Caco-2 (cell line): Measurements from ENCODE around the gene BPGM. TPM values are rescaled to one million over a fixed set of nuclear protein-coding genes. Genes with fewer than 3 reads are reported as not detected.

ENCODE experiments used
- Bru-seq: library from RNA; stranded (reverse); fragments of 400-500 nt; gene quantifications from one replicate; lab custom pipeline; 2021; lab: Mats Ljungman, UMichigan
- BruChase-seq, 2 experiments: library from RNA; stranded (reverse); fragments of 400-500 nt; gene quantifications; one replicate each; lab custom pipeline; 2021; lab: Mats Ljungman, UMichigan
- BruUV-seq: library from RNA; stranded (reverse); fragments of 400-500 nt; replicated peaks from 2 replicates; lab custom pipeline; 2021; lab: Mats Ljungman, UMichigan
- CTCF ChIA-PET: fragments of 300-600 bp; sonication (Branson Sonifier 250); formaldehyde crosslinking; loops from one replicate; lab custom pipeline; 2022; ENCODE audit warnings: antibody characterized with exemption; lab: Charles Lee
- POLR2A ChIA-PET: fragments of 300-600 bp; sonication (Branson Sonifier 250); formaldehyde crosslinking; loops from one replicate; lab custom pipeline; 2022; ENCODE audit warnings: antibody characterized with exemption; lab: Charles Lee
- DNase-seq, 2 experiments: peaks; one replicate each; pipeline versions ENCODE4 v3.0.0 to v3.0.0-alpha.2; 2020 to 2022
- H3K27me3 ChIP-seq: replicated peaks from 2 replicates; pipeline ENCODE4 v1.6.0; 2011; ENCODE audit warnings: low read length; ENCODE audit not compliant: control insufficient read depth, insufficient read depth
- H3K36me3 ChIP-seq: 2 replicates; pipeline ENCODE4 v1.5.1; 2011; ENCODE audit warnings: low read length; ENCODE audit not compliant: control insufficient read depth, insufficient read depth
- H3K4me1 ChIP-seq: fragments of 250-450 bp; sonication (Bioruptor Pico); 2 replicates; pipeline ENCODE4 v1.5.1; 2020; ENCODE audit warnings: mild to moderate bottlenecking
- H3K4me3 ChIP-seq: 2 replicates; pipeline ENCODE4 v1.5.1; 2011; ENCODE audit warnings: low read depth, mild to moderate bottlenecking, control low read depth, low read length
- H3K9me3 ChIP-seq: fragments of 250-450 bp; sonication (Bioruptor Pico); 2 replicates; pipeline ENCODE4 v1.5.1; 2020; ENCODE audit warnings: mild to moderate bottlenecking, moderate library complexity
- H3K27ac Mint-ChIP-seq: one replicate; pipeline ENCODE4 v1.8.0; 2022; ENCODE audit warnings: mixed read lengths; ENCODE audit not compliant: unreplicated experiment
- H3K27me3 Mint-ChIP-seq: one replicate; pipeline ENCODE4 v1.8.0; 2022; ENCODE audit warnings: mixed read lengths; ENCODE audit not compliant: insufficient read depth, unreplicated experiment
- H3K36me3 Mint-ChIP-seq: one replicate; pipeline ENCODE4 v1.8.0; 2022; ENCODE audit warnings: mild to moderate bottlenecking, mixed read lengths; ENCODE audit not compliant: insufficient read depth, unreplicated experiment
- H3K4me1 Mint-ChIP-seq: one replicate; pipeline ENCODE4 v1.8.0; 2022; ENCODE audit warnings: low read depth, mixed read lengths; ENCODE audit not compliant: unreplicated experiment
- H3K4me3 Mint-ChIP-seq: one replicate; pipeline ENCODE4 v1.8.0; 2022; ENCODE audit warnings: mild to moderate bottlenecking, moderate library complexity, mixed read lengths; ENCODE audit not compliant: unreplicated experiment
- H3K9me3 Mint-ChIP-seq: one replicate; pipeline ENCODE4 v1.8.0; 2022; ENCODE audit warnings: mixed read lengths; ENCODE audit not compliant: unreplicated experiment
- CTCF ChIP-seq, 2 experiments: fragments of 200-600 bp in 1 of 2; IDR thresholded peaks; 1 replicate in 1 of 2; 2 replicates in 1 of 2; pipeline versions ENCODE4 v1.5.1 to v1.8.0; 2011 to 2022; ENCODE audit warnings: antibody characterized with exemption in 1 of 2, control low read depth in 1 of 2, inconsistent platforms in 1 of 2, low read depth in 1 of 2, low read length in 1 of 2, mild to moderate bottlenecking in 1 of 2, moderate library complexity in 1 of 2; ENCODE audit not compliant: insufficient read depth in 1 of 2, severe bottlenecking in 1 of 2, unreplicated experiment in 1 of 2
- intact Hi-C: fragments of 100-400 bp; cut with micrococcal nuclease; formaldehyde crosslinking; loops from one replicate; pipeline ENCODE4 v1.10.0; 2022; ENCODE audit not compliant: unreplicated experiment
- long read RNA-seq: library from polyadenylated mRNA; stranded (forward); transcript quantifications from one replicate; pipeline ENCODE4 v2.0.0, GENCODE V29; 2022
- total RNA-seq: library from RNA; stranded (reverse); gene quantifications from 2 replicates; pipeline ENCODE4 v1.2.3, GENCODE V29; 2022

Gene BPGM
- total RNA-seq, result 7.2 and 8.1 TPM in 2 replicates
- percentile 56 among the genes with signal in this experiment for Bru-seq, nascent RNA
- BruChase-seq, experiment 1, labeled RNA remaining after a 2-hour chase, result percentile 51 among the genes with signal in this experiment
- BruChase-seq, experiment 2, labeled RNA remaining after a 6-hour chase, result percentile 45 among the genes with signal in this experiment
- long read RNA-seq, transcript BPGM-201 (3 exons, 1,753 nt), result major isoform, 34 of 37 reads
- long read RNA-seq, partial matches to known transcripts, result 2 of 37 reads
- long read RNA-seq, other reads (novel, unspliced or antisense), result 0 of 37 reads

GRCh38 chr7:134646425-134647305 lies at the start of gene BPGM:
Gene BPGM, plus strand, starts transcription at chr7:134646853. Its CDS starts 14,655 bp downstream, at chr7:134661508.
- Histone ChIP-seq H3K36me3 (no peaks in the 10 kb centered on the region), H3K9me3 (no peaks in the 10 kb centered on the region), H3K4me3 (peak within 1 kb of the TSS; percentile 64), H3K27me3 (no peaks in the 10 kb centered on the region), H3K4me1 (0 out of 2 replicates have a peak, but pooled peaks cover 4% of the 10 kb centered on the region)
- no peaks in the 10 kb centered on the region for H3K27me3 Mint-ChIP-seq
- H3K27ac Mint-ChIP-seq, result no peak within 1 kb of the TSS
- no peaks in the 10 kb centered on the region for H3K36me3 Mint-ChIP-seq
- peaks cover 4% of the 10 kb centered on the region for H3K4me1 Mint-ChIP-seq
- TSS peak; percentile 69 for BruUV-seq
- ChIA-PET CTCF (interaction anchor here (1.1 kb wide), 2 partner anchors 9 to 296 kb away, joined by 3 read pairs; no protein-coding TSS in a partner anchor), POLR2A (no interaction called here)
- intact Hi-C loops, result loop anchor here (1.0 to 5.0 kb wide), 3 partner anchors 133 to 526 kb away; partner anchors contain the start of genes AGBL3, CALD1 and CYREN
- TF ChIP-seq CTCF (IDR thresholded peaks at IDR 0.05; ENCODE audit: insufficient read depth in 1 of 2, low read depth in 1 of 2, low read length in 1 of 2, severe bottlenecking in 1 of 2, unreplicated experiment in 1 of 2), result peak in 1 of 2 experiments; percentile 38
- H3K4me3 Mint-ChIP-seq, result no peak within 1 kb of the TSS
- H3K9me3 Mint-ChIP-seq, result peaks cover 9% of the 10 kb centered on the region
- peak; percentile 99 to 100 for DNase-seq

GRCh38 chr7:134599371-134599770 lies 47.3 kb upstream of the BPGM start:
- no peaks in the 10 kb centered on the region for H3K36me3 ChIP-seq
- no peak overlapping the region for H3K4me3 ChIP-seq
- H3K4me1 ChIP-seq, result 0 out of 2 replicates have a peak, but pooled peaks cover under 1% of the 10 kb centered on the region
- CTCF ChIA-PET, result no interaction called here
- no TSS peak for BruUV-seq
- Mint-ChIP-seq H3K4me3 (no peak overlapping the region), H3K27ac (no peak overlapping the region), H3K27me3 (peaks cover 15% of the 10 kb centered on the region), H3K4me1 (no peaks in the 10 kb centered on the region), H3K36me3 (no peaks in the 10 kb centered on the region), H3K9me3 (peaks cover 11% of the 10 kb centered on the region)
- POLR2A ChIA-PET, result no interaction called here
- no peaks in the 10 kb centered on the region for H3K27me3 ChIP-seq
- H3K9me3 ChIP-seq, result peaks cover 4% of the 10 kb centered on the region; the same call in 1 of the 2 replicates
- no peak for DNase-seq
- no peak for TF ChIP-seq CTCF (IDR thresholded peaks at IDR 0.05; ENCODE audit: insufficient read depth in 1 of 2, low read depth in 1 of 2, low read length in 1 of 2, severe bottlenecking in 1 of 2, unreplicated experiment in 1 of 2)
- intact Hi-C loops, result no loop called here

- H3K4me3 Mint-ChIP-seq, result no peak overlapping the region
- TF ChIP-seq CTCF (IDR thresholded peaks at IDR 0.05; ENCODE audit: insufficient read depth in 1 of 2, low read depth in 1 of 2, low read length in 1 of 2, severe bottlenecking in 1 of 2, unreplicated experiment in 1 of 2), result no peak
- H3K4me1 Mint-ChIP-seq, result peaks cover 4% of the 10 kb centered on the region
- Histone ChIP-seq H3K4me3 (no peak overlapping the region), H3K36me3 (no peaks in the 10 kb centered on the region), H3K9me3 (peaks cover 4% of the 10 kb centered on the region; the same call in 1 of the 2 replicates), H3K4me1 (peaks cover 4% of the 10 kb centered on the region; the same call in 1 of the 2 replicates), H3K27me3 (no peaks in the 10 kb centered on the region)
- H3K9me3 Mint-ChIP-seq, result peaks cover 11% of the 10 kb centered on the region
- ChIA-PET CTCF (no interaction called here), POLR2A (no interaction called here)
- no peak overlapping the region for H3K27ac Mint-ChIP-seq
- intact Hi-C loops, result no loop called here
- H3K27me3 Mint-ChIP-seq, result peaks cover 18% of the 10 kb centered on the region
- no peaks in the 10 kb centered on the region for H3K36me3 Mint-ChIP-seq
- no TSS peak for BruUV-seq
- no peak for DNase-seq
Observed at GRCh38 chr7:134601459-134601858, 45.2 kb upstream of the BPGM start.
